ENCODE measurements around the gene CDC42BPA. TPM values are rescaled to one million over a fixed set of nuclear protein-coding genes. Genes with fewer than 3 reads are reported as not detected.

Gene CDC42BPA
- total and polyA plus RNA-seq, 2 of the 8 experiments (the other 6 are each of a cell fraction or from before 2014, with no cell fraction given): 7.1 to 28.5 TPM

- CTCF ChIA-PET (ENCODE audit: partially characterized antibody): no interaction called here
- no peak for TF ChIP-seq ATF2 (IDR thresholded peaks at IDR 0.05; ENCODE audit: low read length)
- no peak for TF ChIP-seq CREB1 (IDR thresholded peaks at IDR 0.05)
- TF ChIP-seq EGR1 (IDR thresholded peaks at IDR 0.05; ENCODE audit: borderline replicate concordance, low read depth, low read length): no peak
- no peak for TF ChIP-seq POU5F1 (IDR thresholded peaks at IDR 0.05; ENCODE audit: low read depth, low read length)
- no peak for TF ChIP-seq SIRT6 (IDR thresholded peaks at IDR 0.05; ENCODE audit: low read length)
- no peak for TF ChIP-seq GABPA (IDR thresholded peaks at IDR 0.05; ENCODE audit: borderline replicate concordance, insufficient read depth, low read length)
- no peak for TF ChIP-seq TCF12 (IDR thresholded peaks at IDR 0.05; ENCODE audit: low read depth, low read length)
- TF ChIP-seq GTF2F1 (IDR thresholded peaks at IDR 0.05; ENCODE audit: borderline replicate concordance, low read depth, low read length): no peak
- TF ChIP-seq RAD21 (IDR thresholded peaks at IDR 0.05 in 1 of 2, conservative IDR thresholded peaks at IDR 0.05 in 1 of 2; ENCODE audit: low read depth in 2 of 2, low read length in 2 of 2): no peak
- no peak for TF ChIP-seq BCL11A (IDR thresholded peaks at IDR 0.05; ENCODE audit: low read depth in 2 of 2, low read length in 2 of 2)
- TF ChIP-seq SIX5 (IDR thresholded peaks at IDR 0.05; ENCODE audit: low read depth, low read length): no peak
- no peak for TF ChIP-seq USF2 (IDR thresholded peaks at IDR 0.05; ENCODE audit: low read length)
- no peak for TF ChIP-seq ASH2L (IDR thresholded peaks at IDR 0.05; ENCODE audit: low read length)
Observed at GRCh38 chr1:227065311-227065710, 253.0 kb downstream of the CDC42BPA start.

More at GRCh38 chr1:227065311-227065710, 253.0 kb downstream of the CDC42BPA start:
- Histone ChIP-seq H3K36me3 (ENCODE audit: control insufficient read depth in 2 of 4, insufficient read depth in 4 of 4, low read length in 3 of 4) (peaks cover 0 to 11% (median 2%) of the 10 kb centered on the region in 4 experiments; a peak in 3 of 8 replicates), H3K23me2 (ENCODE audit: low read depth, low read length) (no peaks in the 10 kb centered on the region), H2BK12ac (ENCODE audit: low read depth, low read length) (no peak overlapping the region), H3K9me3 (ENCODE audit: insufficient read depth in 2 of 2, low read depth in 1 of 2, low read length in 1 of 2) (no peaks in the 10 kb centered on the region), H4K91ac (replicated peaks; ENCODE audit: insufficient read length, low read length) (no peak overlapping the region), H4K8ac (ENCODE audit: extremely low read depth, insufficient read depth, low read length) (no peak overlapping the region), H2BK20ac (ENCODE audit: low read length) (no peak overlapping the region), H3K79me1 (ENCODE audit: low read depth, low read length) (no peaks in the 10 kb centered on the region), H3K27me3 (replicated peaks in 1 of 4; ENCODE audit: control insufficient read depth in 3 of 4, extremely low read depth in 1 of 4, insufficient read depth in 3 of 4, low read length in 3 of 4) (no peaks in the 10 kb centered on the region), H2BK120ac (replicated peaks; ENCODE audit: low read depth, low read length) (no peak overlapping the region), H3K9ac (replicated peaks in 1 of 4; ENCODE audit: extremely low read depth in 1 of 4, low read depth in 3 of 4, low read length in 3 of 4) (no peak overlapping the region), H3K18ac (ENCODE audit: extremely low read depth, low read length) (no peak overlapping the region), H2BK5ac (ENCODE audit: low read depth, low read length) (no peak overlapping the region), H3K4me3 (ENCODE audit: extremely low read depth in 1 of 4, insufficient read depth in 2 of 4, low read depth in 3 of 4, low read length in 4 of 4) (no peak overlapping the region), H2AFZ (ENCODE audit: low read length) (no peak overlapping the region), H2AK5ac (ENCODE audit: low read depth, low read length) (no peak overlapping the region), H4K5ac (ENCODE audit: insufficient read length, low read depth, low read length) (no peak overlapping the region), H3K79me2 (ENCODE audit: control insufficient read depth in 1 of 2, insufficient read depth in 2 of 2, low read length in 2 of 2) (no peaks in the 10 kb centered on the region), H3K4me1 (replicated peaks in 1 of 4; ENCODE audit: control insufficient read depth in 3 of 4, insufficient read depth in 4 of 4, low read length in 3 of 4) (no peaks in the 10 kb centered on the region), H3K27ac (ENCODE audit: low read depth, low read length) (no peak overlapping the region), H3K14ac (ENCODE audit: insufficient read length) (no peak overlapping the region), H3K56ac (replicated peaks; ENCODE audit: insufficient read length, low read depth, low read length) (no peak overlapping the region), H4K20me1 (replicated peaks in 1 of 2; ENCODE audit: control insufficient read depth in 1 of 2, insufficient read depth in 2 of 2, low read length in 2 of 2) (no peaks in the 10 kb centered on the region), H3K23ac (ENCODE audit: insufficient read length) (no peak overlapping the region), H2BK15ac (ENCODE audit: low read length) (no peak overlapping the region), H3K4ac (replicated peaks; ENCODE audit: insufficient read length, low read depth, low read length) (no peak overlapping the region), H3K4me2 (ENCODE audit: insufficient read depth in 1 of 2, low read depth in 2 of 2, low read length in 2 of 2) (no peak overlapping the region)
- FAIRE-seq (no peak), DNase-seq (ENCODE audit: low read depth in 1 of 2, low spot score in 2 of 2) (no peak)
- POLR2A ChIA-PET (ENCODE audit: partially characterized antibody): no interaction called here
- 88% methylated on average over 2 of the region's 2 CpGs; no CpG with 5 or more reads in 1 of the 2 experiments for WGBS, 2 experiments (ENCODE audit: extremely low coverage in 1 of 2, insufficient coverage in 1 of 2, insufficient read length in 1 of 2, insufficient replicate concordance in 2 of 2, low coverage in 1 of 2, low lambda C conversion rate in 2 of 2, missing lambda C conversion rate in 1 of 2)

Measured in H1 (cell line).